GM03348 (cell line): Measurements from ENCODE around the gene SREBF1.

Source experiments
- DNase-seq: peaks from one replicate; pipeline ENCODE4 v3.0.0; 2012; ENCODE audit warnings: low spot score

SREBF1 gene

GRCh38 chr17:17841601-17842025 is 4.8 kb upstream of the SREBF1 start:
- DNase-seq = no peak

GRCh38 chr17:17840751-17841591 is 4.2 kb upstream of the SREBF1 start:
- peak; percentile 34 for DNase-seq

GRCh38 chr17:17839791-17840707 is 3.3 kb upstream of the SREBF1 start:
- peak; percentile 97 for DNase-seq

GRCh38 chr17:17837966-17838962 is 1.5 kb upstream of the SREBF1 start:
- peak; percentile 39 for DNase-seq

GRCh38 chr17:17837380-17837821 is 615 bp upstream of the SREBF1 start:
- DNase-seq = peak; percentile 84

- DNase-seq = peak; percentile 96
Measured at GRCh38 chr17:17836250-17836817, 452 bp downstream of the SREBF1 start.

GRCh38 chr17:17835415-17836249 is 1.2 kb downstream of the SREBF1 start:
- DNase-seq = no peak

GRCh38 chr17:17834974-17835373 is 1.8 kb downstream of the SREBF1 start:
- no peak for DNase-seq

- DNase-seq = no peak
Measured at GRCh38 chr17:17833658-17834357, 3.0 kb downstream of the SREBF1 start.

- DNase-seq = no peak
Measured at GRCh38 chr17:17832032-17832363, 4.8 kb downstream of the SREBF1 start.

- DNase-seq = no peak
Measured at GRCh38 chr17:17831208-17832031, 5.4 kb downstream of the SREBF1 start.

- DNase-seq = no peak
Measured at GRCh38 chr17:17830740-17831207, 6.0 kb downstream of the SREBF1 start.

- no peak for DNase-seq
Measured at GRCh38 chr17:17830269-17830567, 6.6 kb downstream of the SREBF1 start.

- no peak for DNase-seq
Measured at GRCh38 chr17:17827826-17828621, 8.8 kb downstream of the SREBF1 start.

GRCh38 chr17:17826942-17827785 is 9.6 kb downstream of the SREBF1 start:
- DNase-seq = no peak

- DNase-seq = no peak
Measured at GRCh38 chr17:17826342-17826713, 10.5 kb downstream of the SREBF1 start.
